ENCODE results near the gene CELF5.

CELF5 gene

DNA sequence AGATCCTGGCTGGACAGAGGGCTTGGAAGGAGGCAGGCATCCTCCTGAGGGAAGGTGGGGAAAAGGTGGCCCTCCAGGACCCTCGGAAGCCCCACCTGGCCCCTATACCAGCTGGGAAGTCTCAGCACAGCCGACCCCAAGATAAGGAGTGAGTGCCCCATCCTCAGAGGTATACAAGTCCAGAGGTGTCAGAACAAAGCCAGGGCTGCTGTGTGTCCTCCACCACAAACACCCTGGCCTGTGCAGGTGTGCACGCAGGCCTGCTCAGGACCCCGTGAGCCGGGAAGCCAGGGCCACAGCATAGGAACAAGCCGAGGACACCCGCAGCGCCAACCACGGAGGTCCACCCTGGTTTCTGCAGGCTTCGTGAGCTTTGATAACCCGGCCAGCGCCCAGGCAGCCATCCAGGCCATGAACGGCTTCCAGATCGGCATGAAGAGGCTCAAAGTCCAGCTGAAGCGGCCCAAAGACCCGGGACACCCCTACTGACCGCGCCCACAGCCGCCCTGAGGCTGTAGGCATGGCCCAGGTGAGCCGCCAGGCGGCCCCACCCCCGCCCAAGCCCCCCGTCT is 68.6 kb downstream of the CELF5 start:
- no peak overlapping the region for H3K4me3 ChIP-seq (ENCODE audit: low read depth, low read length)
- no peak for DNase-seq (ENCODE audit: low read depth)
- no peak for TF ChIP-seq CTCF (conservative IDR thresholded peaks at IDR 0.05; ENCODE audit: low read depth, low read length)

- H3K4me3 ChIP-seq (ENCODE audit: low read depth, low read length), result no peak overlapping the region
- no peak for TF ChIP-seq CTCF (conservative IDR thresholded peaks at IDR 0.05; ENCODE audit: low read depth, low read length)
- DNase-seq (ENCODE audit: low read depth), result no peak
Observed at GRCh38 chr19:3293560-3293959, 69.1 kb downstream of the CELF5 start.

GRCh38 chr19:3294080-3294850 is 69.8 kb downstream of the CELF5 start:
- no peak for TF ChIP-seq CTCF (conservative IDR thresholded peaks at IDR 0.05; ENCODE audit: low read depth, low read length)
- no peak for DNase-seq (ENCODE audit: low read depth)
- no peak overlapping the region for H3K4me3 ChIP-seq (ENCODE audit: low read depth, low read length)

DNA sequence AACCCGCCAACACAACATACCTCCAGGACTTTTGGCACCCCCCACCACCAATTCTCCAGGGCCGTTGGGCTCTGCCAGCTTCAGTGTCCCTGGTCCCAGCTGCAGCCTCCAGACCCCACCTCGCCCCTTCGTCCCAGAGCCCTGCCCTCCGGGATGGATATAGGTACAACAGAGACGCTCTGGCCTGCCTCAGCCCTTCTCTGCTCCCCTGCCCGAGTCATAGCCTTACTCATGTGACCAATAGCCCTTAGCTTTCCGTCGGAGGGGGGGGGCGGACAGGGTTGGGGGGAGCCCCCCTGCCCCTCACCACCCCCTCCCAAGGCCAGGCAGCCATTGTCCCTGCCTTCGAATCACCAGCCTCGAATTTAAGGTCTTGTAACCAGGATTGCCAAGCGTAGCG is 71.1 kb downstream of the CELF5 start:
- DNase-seq (ENCODE audit: low read depth), result no peak
- H3K4me3 ChIP-seq (ENCODE audit: low read depth, low read length), result no peak overlapping the region

GRCh38 chr19:3296034-3296433 is 71.6 kb downstream of the CELF5 start:
- no peak for DNase-seq (ENCODE audit: low read depth)
- TF ChIP-seq CTCF (conservative IDR thresholded peaks at IDR 0.05; ENCODE audit: low read depth, low read length), result no peak
- H3K4me3 ChIP-seq (ENCODE audit: low read depth, low read length), result no peak overlapping the region

More for the DNA sequence above, 71.1 kb downstream of the CELF5 start:
- TF ChIP-seq CTCF (conservative IDR thresholded peaks at IDR 0.05; ENCODE audit: low read depth, low read length), result no peak

- TF ChIP-seq CTCF (conservative IDR thresholded peaks at IDR 0.05; ENCODE audit: low read depth, low read length), result no peak
- H3K4me3 ChIP-seq (ENCODE audit: low read depth, low read length), result no peak overlapping the region
- no peak for DNase-seq (ENCODE audit: low read depth)
Observed at GRCh38 chr19:3296446-3296845, 72.0 kb downstream of the CELF5 start.

Data from choroid plexus epithelial cell (primary cell).